GM06990 (cell line): ENCODE data around the gene KRTAP5-4.
"Not testable (repeated sequence)": the region's sequence is repeated elsewhere in the genome, so short reads cannot be mapped to it uniquely, and the experiment has no call there.

Source experiments
- DNase-seq: peaks from one replicate; pipeline ENCODE4 v3.0.0-alpha.2; 2011; ENCODE audit not compliant: insufficient read length; ENCODE audit errors: extremely low read depth
- H3K27me3 ChIP-seq: replicated peaks from 2 replicates; pipeline ENCODE4 v1.6.0; 2011; ENCODE audit warnings: low read length; ENCODE audit not compliant: control insufficient read depth, insufficient read depth
- H3K36me3 ChIP-seq: 2 replicates; pipeline ENCODE4 v1.5.1; 2011; ENCODE audit warnings: low read length; ENCODE audit not compliant: control insufficient read depth, insufficient read depth
- H3K4me3 ChIP-seq: replicated peaks from 2 replicates; pipeline ENCODE4 v1.5.1; 2011; ENCODE audit warnings: low read depth, mild to moderate bottlenecking, control low read depth, low read length
- TF ChIP-seq, protein P1 (sequence below): IDR thresholded peaks from 2 replicates; pipeline ENCODE4 v1.5.1; 2011; ENCODE audit warnings: low read length, control low read depth, mild to moderate bottlenecking, inconsistent platforms; ENCODE audit not compliant: insufficient read depth, poor library complexity, severe bottlenecking

The KRTAP5-4 gene

GRCh38 chr11:1597331-1597993 lies 24.5 kb downstream of the KRTAP5-4 start:
- Histone ChIP-seq H3K4me3 (no peak overlapping the region), H3K36me3 (no peaks in the 10 kb centered on the region), H3K27me3 (no peaks in the 10 kb centered on the region)
- TF ChIP-seq, protein P1, sequence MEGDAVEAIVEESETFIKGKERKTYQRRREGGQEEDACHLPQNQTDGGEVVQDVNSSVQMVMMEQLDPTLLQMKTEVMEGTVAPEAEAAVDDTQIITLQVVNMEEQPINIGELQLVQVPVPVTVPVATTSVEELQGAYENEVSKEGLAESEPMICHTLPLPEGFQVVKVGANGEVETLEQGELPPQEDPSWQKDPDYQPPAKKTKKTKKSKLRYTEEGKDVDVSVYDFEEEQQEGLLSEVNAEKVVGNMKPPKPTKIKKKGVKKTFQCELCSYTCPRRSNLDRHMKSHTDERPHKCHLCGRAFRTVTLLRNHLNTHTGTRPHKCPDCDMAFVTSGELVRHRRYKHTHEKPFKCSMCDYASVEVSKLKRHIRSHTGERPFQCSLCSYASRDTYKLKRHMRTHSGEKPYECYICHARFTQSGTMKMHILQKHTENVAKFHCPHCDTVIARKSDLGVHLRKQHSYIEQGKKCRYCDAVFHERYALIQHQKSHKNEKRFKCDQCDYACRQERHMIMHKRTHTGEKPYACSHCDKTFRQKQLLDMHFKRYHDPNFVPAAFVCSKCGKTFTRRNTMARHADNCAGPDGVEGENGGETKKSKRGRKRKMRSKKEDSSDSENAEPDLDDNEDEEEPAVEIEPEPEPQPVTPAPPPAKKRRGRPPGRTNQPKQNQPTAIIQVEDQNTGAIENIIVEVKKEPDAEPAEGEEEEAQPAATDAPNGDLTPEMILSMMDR, result no peak
- DNase-seq, result no peak

DNA sequence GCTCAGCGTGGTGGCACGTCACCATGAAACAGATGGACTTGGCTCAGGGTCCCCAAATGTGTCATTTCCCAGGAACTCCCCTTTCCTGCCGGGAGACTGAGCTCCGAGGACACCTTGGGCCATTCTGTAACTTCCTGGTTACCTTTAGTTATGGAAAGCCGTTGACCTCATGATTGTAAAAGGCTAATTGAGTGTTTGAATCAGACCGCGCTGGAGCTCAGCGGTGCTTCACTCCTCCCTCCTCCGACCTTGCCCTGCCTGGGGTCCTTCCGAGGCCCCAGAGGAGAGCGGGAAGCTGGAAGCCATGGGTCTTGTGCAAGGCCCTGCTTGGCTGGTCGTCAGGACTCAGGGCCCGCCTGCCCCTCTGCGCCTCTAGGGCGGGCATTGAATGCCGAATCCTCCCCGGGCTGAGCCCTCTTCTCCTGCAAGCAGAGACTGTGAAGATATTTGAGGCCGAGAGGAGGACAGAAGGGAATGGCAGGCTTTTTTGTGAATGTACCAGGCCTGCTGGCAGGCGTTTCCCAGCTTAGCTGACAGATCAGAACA lies 25.3 kb downstream of the KRTAP5-4 start:
- H3K4me3 ChIP-seq, H3K27me3 ChIP-seq, DNase-seq, H3K36me3 ChIP-seq: not testable (repeated sequence)

- H3K36me3 ChIP-seq, H3K4me3 ChIP-seq, H3K27me3 ChIP-seq, DNase-seq: not testable (repeated sequence)
These were observed 25.9 kb downstream of the KRTAP5-4 start for GRCh38 chr11:1595994-1596575.

- DNase-seq, result no peak
- no peaks in the 10 kb centered on the region; the same call in 1 of the 2 replicates for H3K27me3 ChIP-seq
These were observed 29.3 kb downstream of the KRTAP5-4 start for GRCh38 chr11:1592628-1593027.

GRCh38 chr11:1589996-1590395 lies 31.9 kb downstream of the KRTAP5-4 start:
- no peaks in the 10 kb centered on the region; the same call in 1 of the 2 replicates for H3K27me3 ChIP-seq
- H3K36me3 ChIP-seq, result no peaks in the 10 kb centered on the region
- DNase-seq, result no peak
- TF ChIP-seq, protein P1, result no peak
- no peak overlapping the region for H3K4me3 ChIP-seq

More at GRCh38 chr11:1592628-1593027, 29.3 kb downstream of the KRTAP5-4 start:
- Histone ChIP-seq H3K36me3 (no peaks in the 10 kb centered on the region), H3K4me3 (no peak overlapping the region)
- TF ChIP-seq, protein P1, result no peak

- DNase-seq, H3K36me3 ChIP-seq, H3K27me3 ChIP-seq, H3K4me3 ChIP-seq: not testable (repeated sequence)
These were observed 32.6 kb downstream of the KRTAP5-4 start for GRCh38 chr11:1589191-1589963.

GRCh38 chr11:1586699-1587098 lies 35.2 kb downstream of the KRTAP5-4 start:
- DNase-seq, result no peak
- Histone ChIP-seq H3K4me3 (no peak overlapping the region), H3K36me3 (no peaks in the 10 kb centered on the region), H3K27me3 (no peaks in the 10 kb centered on the region; the same call in 1 of the 2 replicates)
- TF ChIP-seq, protein P1, result no peak

DNA sequence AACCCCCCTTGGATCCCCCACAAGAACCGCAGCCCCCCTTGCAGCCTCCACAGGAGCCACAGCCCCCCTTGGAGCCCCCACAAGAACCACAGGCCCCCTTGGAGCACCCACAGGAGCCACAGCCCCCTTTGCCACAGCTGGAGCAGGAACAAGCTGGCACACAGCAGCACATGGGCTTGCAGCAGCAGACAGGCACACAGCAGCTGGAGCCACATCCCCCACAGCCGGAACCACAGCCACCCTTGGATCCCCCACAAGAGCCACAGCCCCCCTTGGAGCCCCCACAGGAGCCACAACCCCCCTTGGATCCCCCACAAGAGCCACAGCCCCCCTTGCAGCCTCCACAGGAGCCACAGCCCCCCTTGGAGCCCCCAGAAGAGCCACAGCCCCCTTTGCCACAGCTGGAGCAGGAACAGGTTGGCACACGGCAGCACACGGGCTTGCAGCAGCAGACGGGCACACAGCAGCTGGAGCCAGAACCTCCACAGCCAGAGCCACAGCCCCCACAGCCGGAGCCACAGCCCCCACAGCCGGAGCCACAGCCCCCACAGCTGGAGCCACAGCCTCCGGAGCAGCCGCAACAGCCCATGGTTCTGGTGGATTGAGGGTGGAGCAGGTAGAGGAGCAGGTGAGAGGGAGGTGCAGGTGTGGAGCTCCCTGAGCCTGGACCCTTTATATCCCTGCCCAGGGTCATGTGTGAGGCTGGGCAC lies 37.1 kb downstream of the KRTAP5-4 start, which contains the start of gene KRTAP5-1:
KRTAP5-1 (minus strand) TSS at position 623 of the 710 bp plus-strand sequence; CDS start at position 589, 34 bp downstream.
- H3K36me3 ChIP-seq, result not testable (repeated sequence)

GRCh38 chr11:1582909-1583308 lies 39.0 kb downstream of the KRTAP5-4 start:
- not testable (repeated sequence) for H3K36me3 ChIP-seq, DNase-seq, H3K27me3 ChIP-seq, H3K4me3 ChIP-seq

More for the DNA sequence above, 37.1 kb downstream of the KRTAP5-4 start, which contains the start of gene KRTAP5-1:
- not testable (repeated sequence) for H3K4me3 ChIP-seq, H3K27me3 ChIP-seq, DNase-seq
